GM12801 (cell line): ENCODE results near the gene WDR6.
A peak's percentile ranks its signal among the peaks of the same experiment; 100 is the strongest.

Source experiments
- CTCF ChIP-seq: IDR thresholded peaks from one replicate; pipeline ENCODE4 v1.5.1; 2011; ENCODE audit warnings: control low read depth; ENCODE audit not compliant: insufficient read length; ENCODE audit errors: extremely low read depth

Gene WDR6

GRCh38 chr3:49013738-49014660 lies 6.8 kb downstream of the WDR6 start:
- TF ChIP-seq CTCF = peak; percentile 13

DNA sequence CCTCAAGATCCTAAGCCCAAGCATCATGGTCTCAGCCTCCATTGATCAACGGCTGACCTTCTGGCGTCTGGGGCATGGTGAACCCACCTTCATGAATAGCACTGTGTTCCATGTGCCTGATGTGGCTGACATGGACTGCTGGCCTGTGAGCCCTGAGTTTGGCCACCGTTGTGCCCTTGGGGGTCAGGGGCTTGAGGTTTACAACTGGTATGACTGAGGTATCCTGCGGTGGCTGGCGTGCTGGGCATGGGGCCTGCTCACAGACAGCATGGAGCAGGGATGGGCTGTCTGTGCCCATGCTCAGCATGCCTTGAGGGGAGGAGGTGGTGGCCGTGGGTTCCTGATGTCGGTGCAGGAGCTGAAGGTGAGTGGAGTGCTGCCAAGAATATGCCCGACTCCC lies 7.9 kb downstream of the WDR6 start:
- no peak for TF ChIP-seq CTCF

GRCh38 chr3:49015765-49016164 lies 8.6 kb downstream of the WDR6 start:
- no peak for TF ChIP-seq CTCF

- TF ChIP-seq CTCF = no peak
Observed at GRCh38 chr3:49016414-49017228, 9.4 kb downstream of the WDR6 start.

DNA sequence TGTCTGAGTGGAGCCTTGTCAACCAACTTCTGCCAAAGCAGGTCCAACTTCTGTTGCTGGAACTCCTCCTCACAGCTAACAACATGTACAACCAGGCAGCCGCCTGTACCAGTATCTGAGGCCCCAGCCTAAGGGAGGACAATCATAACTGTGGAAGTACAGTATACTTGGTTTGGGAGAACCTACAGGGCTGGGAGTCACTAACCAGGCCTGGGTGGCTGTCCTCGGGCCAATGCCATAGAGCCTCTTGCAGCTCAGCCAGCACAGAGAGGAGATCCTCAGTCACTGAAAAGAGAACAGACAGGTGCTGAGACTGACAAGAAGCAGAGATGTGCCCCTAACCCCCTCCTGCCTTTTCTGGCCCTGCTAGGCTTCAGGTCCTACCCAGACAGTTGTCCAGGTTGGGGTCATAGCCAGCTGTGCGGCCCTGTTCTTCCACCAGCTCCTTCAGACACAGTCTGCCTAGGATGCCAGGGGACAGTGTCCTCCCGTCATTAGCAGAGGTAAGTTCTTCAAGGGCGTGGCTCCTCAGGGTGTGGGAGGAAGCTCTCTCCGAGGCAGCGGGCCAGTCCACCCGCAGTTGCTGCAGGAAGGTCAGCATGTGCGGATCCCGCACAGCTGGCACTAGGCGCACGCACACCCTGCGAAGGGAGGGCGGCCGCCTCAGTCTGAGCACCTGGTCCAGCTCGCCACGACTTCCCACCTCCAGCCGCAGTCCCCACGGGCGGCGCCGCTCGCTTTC lies 10.2 kb downstream of the WDR6 start:
- no peak for TF ChIP-seq CTCF

GRCh38 chr3:49017971-49018706 lies 10.9 kb downstream of the WDR6 start, which contains the start of gene DALRD3:
Gene DALRD3 (minus strand): TSS chr3:49018580. CDS start chr3:49018564, 16 bp downstream.
- no peak for TF ChIP-seq CTCF
